H1 (cell line): ENCODE results near the gene EPSTI1.

Experiments
- ATF2 ChIP-seq: IDR thresholded peaks from 2 replicates; pipeline ENCODE4 v1.6.1; 2012; ENCODE audit warnings: low read length, inconsistent platforms
- CHD2 ChIP-seq: IDR thresholded peaks from 2 replicates; pipeline ENCODE4 v1.6.1; 2012; ENCODE audit warnings: low read length, improper control_type of control experiment
- CTCF ChIP-seq, 3 experiments: IDR thresholded peaks; 1 replicate in 2 of 3; 2 replicates in 1 of 3; pipeline versions ENCODE4 v1.5.1 to v1.6.1; 2011; ENCODE audit warnings: low read length in 3 of 3, mild to moderate bottlenecking in 3 of 3, inconsistent platforms in 2 of 3, low read depth in 1 of 3, moderate library complexity in 1 of 3; ENCODE audit not compliant: insufficient read depth in 1 of 3; ENCODE audit errors: control extremely low read depth in 1 of 3
- JUN ChIP-seq: IDR thresholded peaks from 2 replicates; pipeline ENCODE4 v1.6.1; 2011; ENCODE audit warnings: low read depth, mild to moderate bottlenecking, improper control_type of control experiment, low read length
- POLR2AphosphoS5 ChIP-seq: IDR thresholded peaks from 2 replicates; pipeline ENCODE4 v1.6.1; 2011; ENCODE audit warnings: low read depth, low read length

GRCh38 chr13:42991898-42992763 lies at the start of gene EPSTI1:
- TF ChIP-seq JUN (no peak), CTCF (IDR thresholded peaks at IDR 0.05; ENCODE audit: control extremely low read depth in 1 of 3, insufficient read depth in 1 of 3, low read depth in 1 of 3, low read length in 3 of 3) (no peak), ATF2 (no peak), POLR2AphosphoS5 (no peak), CHD2 (no peak)
